ENCODE results near the gene EGFLAM. TPM values are rescaled to one million over a fixed set of nuclear protein-coding genes. Genes with fewer than 3 reads are reported as not detected.

The EGFLAM gene
- total and polyA plus RNA-seq, 2 of the 4 experiments (the other 2 are of a cell fraction): 0.77 to 1.1 TPM

DNA sequence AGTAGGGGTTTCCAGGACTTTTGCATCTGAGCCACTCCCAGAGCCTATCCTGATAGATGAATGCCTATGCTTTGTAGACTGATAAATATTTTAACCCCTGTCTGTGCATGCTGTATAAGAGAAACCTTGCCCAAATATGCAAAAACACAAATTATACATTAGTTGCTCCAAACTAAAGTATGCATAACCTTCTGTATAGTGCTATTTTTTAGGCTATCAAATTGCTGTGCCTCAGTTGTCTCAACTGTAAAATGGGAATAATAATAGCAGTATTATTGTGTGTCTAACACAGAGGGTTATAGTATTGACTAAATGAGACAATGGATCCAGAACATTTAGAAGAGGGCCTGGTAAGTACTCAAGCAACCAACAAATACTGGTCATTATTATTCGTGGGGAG is 180.4 kb downstream of the EGFLAM start:
- Histone ChIP-seq H2BK15ac (ENCODE audit: low read depth, low read length) (no peak overlapping the region), H3K27me3 (ENCODE audit: control insufficient read depth, insufficient read depth, low read length) (peaks cover 10% of the 10 kb centered on the region), H3K9me1 (ENCODE audit: insufficient read depth, low read length) (peaks cover 11% of the 10 kb centered on the region), H2BK5ac (ENCODE audit: low read depth, low read length, poor library complexity, severe bottlenecking) (no peak overlapping the region), H3K79me1 (ENCODE audit: low read depth in 1 of 2, low read length in 2 of 2) (no peaks in the 10 kb centered on the region), H3K36me3 (ENCODE audit: control insufficient read depth, insufficient read depth, low read length) (no peaks in the 10 kb centered on the region), H2BK120ac (ENCODE audit: low read depth, low read length) (no peak overlapping the region), H4K91ac (ENCODE audit: insufficient read depth, low read depth, low read length) (no peak overlapping the region), H3K9me3 (ENCODE audit: control insufficient read depth, insufficient read depth, low read length) (no peaks in the 10 kb centered on the region), H4K20me1 (ENCODE audit: insufficient read depth, low read length) (no peaks in the 10 kb centered on the region), H2AK9ac (replicated peaks; ENCODE audit: low read depth, low read length, poor library complexity) (no peak overlapping the region), H2BK20ac (ENCODE audit: low read depth, low read length) (no peak overlapping the region), H3K4me3 (ENCODE audit: insufficient read depth, low read depth, low read length) (no peak overlapping the region), H3K27ac (ENCODE audit: insufficient read depth, low read length) (no peak overlapping the region), H3K14ac (replicated peaks; ENCODE audit: low read depth, low read length) (no peak overlapping the region), H3K9ac (ENCODE audit: low read depth, low read length) (no peak overlapping the region), H4K8ac (ENCODE audit: low read depth in 2 of 2, low read length in 2 of 2) (no peak overlapping the region), H3K4ac (ENCODE audit: low read depth, low read length) (no peak overlapping the region), H2AFZ (replicated peaks; ENCODE audit: low read length, poor library complexity) (no peak overlapping the region), H4K5ac (ENCODE audit: low read depth, low read length) (no peak overlapping the region), H3K18ac (ENCODE audit: low read depth, low read length) (no peak overlapping the region), H3K4me2 (ENCODE audit: low read depth, low read length) (no peak overlapping the region), H3K23ac (ENCODE audit: low read depth, low read length) (no peak overlapping the region), H3K56ac (ENCODE audit: extremely low read depth, insufficient read depth, low read length) (no peak overlapping the region), H3K4me1 (ENCODE audit: control insufficient read depth, insufficient read depth, low read length) (peaks cover 17% of the 10 kb centered on the region), H2AK5ac (ENCODE audit: low read depth, low read length) (no peak overlapping the region)
- ChIA-PET CTCF (no interaction called here), POLR2A (ENCODE audit: unreplicated experiment) (no interaction called here)
- no TSS peak for BruUV-seq (replicated peaks)
- intact Hi-C loops (cut with micrococcal nuclease): no loop called here
- ATAC-seq (ENCODE audit: low read depth) (no peak), DNase-seq (no peak)
- WGBS, 2 experiments (ENCODE audit: extremely low coverage in 2 of 2, insufficient read length in 1 of 2): no CpG with 5 or more reads among the region's 1 CpG
- dilution Hi-C loops (cut with HindIII; ENCODE audit: low sequenced_read_pairs, unreplicated experiment): no loop called here
- in situ Hi-C loops (cut with MboI; ENCODE audit: low sequenced_read_pairs): loop anchor here (5.0 kb wide), 1 partner anchor 369 kb away; no protein-coding TSS in a partner anchor
- no peak for TF ChIP-seq CEBPB (IDR thresholded peaks at IDR 0.05; ENCODE audit: low read depth, low read length)
- TF ChIP-seq CHD1 (IDR thresholded peaks at IDR 0.05; ENCODE audit: low read depth, low read length): no peak
- TF ChIP-seq CTCF (conservative IDR thresholded peaks at IDR 0.05; ENCODE audit: low read depth, low read length): no peak

All from IMR-90 (cell line).